NCI-H1092 treated with DMSO at 0.1 percent for 48 hours (cell line): Measurements from ENCODE around the gene CDCP2.

Experiments
- DNase-seq: peaks from one replicate; lab custom pipeline; 2025; lab: John Stamatoyannopoulos, UW

CDCP2 gene

DNA sequence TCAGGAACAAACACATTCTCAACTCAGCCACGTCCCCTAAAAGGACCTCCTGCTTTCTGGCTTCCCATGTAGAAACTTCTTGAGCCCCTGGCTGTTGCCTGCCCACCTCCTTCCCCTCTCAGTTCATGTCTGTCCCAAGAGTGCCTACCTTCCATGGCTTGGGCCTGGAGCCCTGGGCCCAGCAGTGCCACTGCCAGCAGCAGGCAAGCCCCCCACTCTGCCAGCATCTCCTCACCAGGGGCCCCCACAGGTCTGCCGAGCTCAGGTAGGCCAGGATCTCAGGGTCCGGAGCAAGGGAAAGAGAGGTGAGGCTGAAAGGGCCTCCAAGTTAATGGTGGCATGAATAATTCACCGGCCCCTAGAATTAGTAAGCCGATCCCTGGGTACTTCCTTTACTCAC lies at the start of gene CDCP2:
TSS of gene CDCP2 (minus strand) at position 305 of the 400 bp plus-strand sequence. CDS start at position 227, 78 bp downstream.
- DNase-seq, result no peak

- no peak for DNase-seq
Measured at GRCh38 chr1:54200519-54200997, 47.8 kb upstream of the CDCP2 start.

- DNase-seq, result peak; percentile 96
Measured at GRCh38 chr1:54199765-54200518, 47.1 kb upstream of the CDCP2 start, which contains the start of the genes CYB5RL and MRPL37. Gene CYB5RL, minus strand, starts transcription at chr1:54200030. Its CDS starts 4,414 bp downstream, at chr1:54195616. Gene MRPL37, plus strand, starts transcription at chr1:54200167. Its CDS starts 77 bp downstream, at chr1:54200244.

- DNase-seq, result no peak
Measured at GRCh38 chr1:54199151-54199764, 46.5 kb upstream of the CDCP2 start.

DNA sequence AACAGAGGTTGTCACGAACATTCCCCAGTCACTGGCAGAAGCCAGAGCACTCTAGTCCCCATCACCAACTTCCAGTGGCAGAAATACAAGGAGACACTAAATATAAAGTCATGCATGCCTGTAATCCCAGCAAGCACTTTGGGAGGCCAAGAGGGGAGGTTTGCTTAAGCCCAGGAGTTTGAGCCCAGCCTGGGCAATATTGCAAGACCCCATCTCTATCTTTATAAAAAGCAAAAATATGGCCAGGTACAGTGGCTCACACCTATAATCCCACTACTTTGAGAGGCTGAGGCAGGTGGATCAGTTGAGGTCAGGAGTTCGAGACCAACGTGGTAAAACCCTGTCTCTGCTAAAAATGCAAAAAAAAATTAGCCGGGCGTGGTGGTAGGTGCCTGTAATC lies 40.7 kb upstream of the CDCP2 start:
- DNase-seq, result no peak

GRCh38 chr1:54191525-54191924 lies 38.7 kb upstream of the CDCP2 start:
- DNase-seq, result no peak

- DNase-seq, result no peak
Measured at GRCh38 chr1:54190526-54190925, 37.7 kb upstream of the CDCP2 start.

- no peak for DNase-seq
Measured at GRCh38 chr1:54188291-54188690, 35.5 kb upstream of the CDCP2 start.

GRCh38 chr1:54186056-54186455 lies 33.3 kb upstream of the CDCP2 start:
- DNase-seq, result no peak

- DNase-seq, result no peak
Measured at GRCh38 chr1:54180701-54181360, 28.0 kb upstream of the CDCP2 start.

- no peak for DNase-seq
Measured at GRCh38 chr1:54178296-54179070, 25.7 kb upstream of the CDCP2 start.

DNA sequence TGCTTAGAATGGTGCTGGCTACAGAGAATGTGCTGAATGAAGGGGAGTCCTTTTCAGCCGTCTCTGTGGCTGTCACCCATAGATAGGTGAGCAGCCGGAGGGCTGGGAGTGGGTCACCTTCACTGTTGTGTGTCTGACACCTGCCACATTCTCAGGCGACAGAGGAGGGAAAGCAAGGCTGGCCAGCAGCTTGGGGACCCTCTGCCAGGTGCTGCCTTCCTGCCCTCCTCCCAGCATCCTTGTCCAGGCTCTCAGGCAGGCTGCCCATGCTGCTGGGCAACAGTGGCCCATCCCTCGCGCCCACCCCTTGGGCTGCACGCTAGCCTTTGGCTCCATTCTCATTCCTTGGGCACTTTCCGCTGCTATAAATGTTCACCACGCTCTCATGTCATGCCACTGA lies 24.9 kb upstream of the CDCP2 start:
- no peak for DNase-seq

DNA sequence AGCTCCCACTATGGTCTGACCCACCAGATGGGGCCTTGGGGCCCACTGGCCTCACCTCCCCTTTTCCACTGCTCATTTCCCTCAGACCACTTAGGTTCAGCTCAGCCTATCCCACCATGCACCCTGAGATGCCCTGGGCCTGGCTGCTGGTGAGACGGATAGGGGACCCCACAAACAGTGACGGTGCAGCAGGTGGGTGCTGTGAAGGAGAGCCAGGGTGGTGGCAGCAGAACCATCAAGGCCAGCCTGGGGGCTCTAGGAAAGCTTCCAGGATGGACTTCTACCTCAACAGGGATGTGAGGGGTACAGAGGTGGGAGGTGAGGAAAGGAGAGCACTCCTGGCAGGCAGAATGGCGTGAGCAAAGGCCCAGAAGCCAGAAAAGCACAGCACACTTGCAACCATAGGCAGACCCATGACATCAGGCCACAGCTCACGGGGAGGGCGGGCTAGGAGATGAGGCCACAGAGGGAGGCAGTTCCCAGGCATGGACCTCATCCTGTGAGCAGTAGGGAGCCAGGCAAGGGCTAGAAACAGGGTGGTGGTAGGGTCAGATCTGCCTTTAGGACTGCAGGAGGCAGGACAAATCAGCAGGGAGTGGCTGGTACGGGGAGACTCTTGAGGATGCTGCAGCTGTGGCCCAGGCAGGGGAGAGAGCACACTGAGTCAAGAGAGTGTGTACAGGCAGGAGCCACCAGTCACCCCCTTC lies 24.0 kb upstream of the CDCP2 start:
- no peak for DNase-seq

- no peak for DNase-seq
Measured at GRCh38 chr1:54174106-54174505, 21.3 kb upstream of the CDCP2 start.

GRCh38 chr1:54173681-54174080 lies 20.9 kb upstream of the CDCP2 start:
- DNase-seq, result no peak

- no peak for DNase-seq
Measured at GRCh38 chr1:54172614-54173599, 20.1 kb upstream of the CDCP2 start.

GRCh38 chr1:54171606-54172005 lies 18.8 kb upstream of the CDCP2 start:
- no peak for DNase-seq

DNA sequence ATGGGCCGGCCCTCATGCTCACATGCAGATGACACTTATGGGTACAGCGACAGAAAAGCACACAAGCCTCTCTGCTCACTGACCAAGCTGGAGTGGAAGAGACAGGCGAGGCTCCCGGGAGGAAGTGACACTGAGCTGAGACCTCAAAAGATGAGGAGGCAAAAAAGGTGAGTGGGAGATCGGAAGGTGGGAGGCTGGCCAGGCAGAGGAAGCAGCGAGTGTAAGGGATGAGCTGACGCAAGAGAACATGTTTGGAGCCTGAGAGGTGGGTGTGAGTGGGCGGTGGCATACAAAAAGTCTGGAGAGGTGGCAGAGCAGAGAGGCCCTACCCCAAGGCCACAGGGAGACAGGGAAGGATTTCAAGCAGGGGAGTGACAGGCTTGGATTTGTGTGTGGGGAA lies 18.2 kb upstream of the CDCP2 start:
- no peak for DNase-seq

DNA sequence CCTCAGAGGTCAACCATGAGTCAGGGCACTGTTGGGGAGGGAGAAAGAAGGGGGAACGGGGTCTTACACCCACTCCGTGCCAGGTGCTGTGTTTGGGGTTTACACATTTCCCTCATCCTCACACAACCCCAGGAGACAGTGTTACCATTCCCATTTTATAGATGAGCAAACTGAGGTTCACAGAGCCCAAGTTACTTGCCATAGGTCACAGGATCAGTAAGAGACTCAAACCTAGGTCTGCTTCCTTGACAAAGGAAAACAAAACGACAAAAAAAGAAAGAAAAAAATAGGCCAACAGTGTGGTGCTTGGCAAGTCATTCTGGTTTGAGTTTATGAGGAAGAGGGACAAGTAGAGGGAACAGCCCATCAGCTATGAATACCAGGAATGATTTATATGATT lies 16.3 kb upstream of the CDCP2 start:
- DNase-seq, result no peak
